Lower leg skin (tissue), 3 donors: ENCODE results near the gene INSC.

Source experiments
- CTCF ChIP-seq, 3 donors: fragments of 450-650 bp; IDR thresholded peaks; one replicate each; pipeline ENCODE4 v1.5.1; 2016; ENCODE audit warnings: antibody characterized with exemption in 3 of 3, mild to moderate bottlenecking in 3 of 3, moderate library complexity in 2 of 3
- POLR2A ChIP-seq, 2 donors: fragments of 450-650 bp; IDR thresholded peaks; one replicate each; pipeline ENCODE4 v1.6.1; 2016 to 2017; ENCODE audit warnings: antibody characterized with exemption in 2 of 2, mild to moderate bottlenecking in 1 of 2, moderate library complexity in 1 of 2

- TF ChIP-seq CTCF (IDR thresholded peaks at IDR 0.05) (no peak), POLR2A (IDR thresholded peaks at IDR 0.05) (no peak)
These were observed 85.0 kb downstream of the INSC start for GRCh38 chr11:15199693-15200092.
